NOMO-1 (cell line): Measurements from ENCODE around the gene GLT1D1.

Source experiments
- DNase-seq, 2 experiments: peaks; one replicate each; lab custom pipeline; 2025; ENCODE audit not compliant: unreplicated experiment in 2 of 2; lab: John Stamatoyannopoulos, UW

GLT1D1 gene

DNA sequence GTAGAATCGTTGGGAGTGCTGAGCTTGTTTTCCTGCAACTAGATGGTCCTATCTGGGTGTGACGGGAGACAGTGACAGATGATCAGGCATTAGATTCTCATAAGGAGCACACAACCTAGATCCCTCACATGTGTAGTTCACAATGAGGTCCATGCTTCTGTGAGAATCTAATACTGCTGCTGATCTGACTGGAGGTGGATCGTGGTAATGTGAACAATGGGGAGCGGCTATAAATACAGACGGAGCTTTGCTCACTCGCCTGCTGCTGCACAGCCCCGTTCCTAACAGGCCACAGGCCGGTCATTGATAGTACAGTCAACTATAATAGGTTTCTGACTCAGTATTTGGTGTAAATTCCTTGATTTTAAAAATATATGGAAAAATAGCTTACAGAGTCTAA lies 138.8 kb downstream of the GLT1D1 start:
- no peak for DNase-seq

- no peak for DNase-seq
Observed at GRCh38 chr12:128992550-128992949, 139.3 kb downstream of the GLT1D1 start.

DNA sequence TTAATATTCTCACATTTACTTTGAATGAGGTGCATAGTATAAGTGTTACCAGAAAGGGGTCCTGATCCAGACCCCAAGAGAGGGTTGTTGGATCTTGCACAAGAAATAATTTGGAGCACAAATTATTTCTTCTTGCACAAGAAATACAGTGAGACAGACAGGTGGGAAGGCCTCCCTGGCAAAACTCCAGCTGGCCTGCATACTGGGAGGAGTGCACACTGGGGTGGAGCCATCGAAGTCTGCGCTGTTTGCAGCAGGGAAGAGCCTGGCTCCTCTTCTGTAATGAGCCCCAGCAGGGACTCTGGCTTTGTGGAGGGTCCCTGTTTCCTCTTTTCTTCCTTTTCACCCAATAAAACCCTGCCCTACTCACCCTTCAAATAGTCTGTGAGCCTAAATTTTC lies 141.6 kb downstream of the GLT1D1 start:
- no peak for DNase-seq

- no peak for DNase-seq
Observed at GRCh38 chr12:128995619-128996018, 142.3 kb downstream of the GLT1D1 start.

DNA sequence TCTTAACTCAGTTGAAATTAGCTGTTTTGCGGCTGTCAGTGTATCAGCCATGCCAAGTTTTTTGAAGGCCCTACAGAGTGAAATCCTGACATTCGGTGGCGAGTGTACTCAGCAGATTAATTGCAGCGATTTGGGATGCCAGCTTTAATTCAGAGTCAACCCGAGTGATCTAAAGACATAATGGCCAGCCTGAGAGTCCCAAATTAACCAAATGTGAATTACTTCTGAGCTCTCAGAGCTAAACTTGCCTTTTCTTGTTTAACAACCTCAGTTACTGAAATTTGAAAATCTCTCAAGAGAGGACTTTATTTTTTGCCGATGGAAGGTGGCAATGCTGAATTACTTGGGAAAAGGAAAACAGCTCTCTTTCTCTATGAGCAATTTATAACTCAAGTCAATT lies 148.5 kb downstream of the GLT1D1 start:
- no peak for DNase-seq

DNA sequence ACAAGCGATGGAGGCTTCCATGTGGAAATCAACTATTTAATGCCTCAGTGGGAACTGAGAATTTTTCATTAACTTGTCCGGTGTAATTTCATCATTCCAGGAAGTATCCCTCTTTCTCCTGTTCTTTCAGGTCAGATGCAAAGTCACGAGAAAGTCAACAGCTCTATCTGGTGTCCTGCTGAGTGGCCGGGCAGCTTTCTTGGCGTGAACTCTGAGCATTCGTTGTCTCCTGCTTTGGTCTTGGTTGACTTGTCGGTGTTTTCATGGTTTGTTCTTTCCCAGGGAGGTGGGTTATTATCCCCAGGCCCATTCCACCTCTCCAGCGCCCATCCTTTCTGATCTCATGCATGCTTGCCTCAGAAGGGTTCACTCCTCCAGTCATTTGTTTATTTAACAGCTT lies 149.1 kb downstream of the GLT1D1 start:
- DNase-seq = no peak

DNA sequence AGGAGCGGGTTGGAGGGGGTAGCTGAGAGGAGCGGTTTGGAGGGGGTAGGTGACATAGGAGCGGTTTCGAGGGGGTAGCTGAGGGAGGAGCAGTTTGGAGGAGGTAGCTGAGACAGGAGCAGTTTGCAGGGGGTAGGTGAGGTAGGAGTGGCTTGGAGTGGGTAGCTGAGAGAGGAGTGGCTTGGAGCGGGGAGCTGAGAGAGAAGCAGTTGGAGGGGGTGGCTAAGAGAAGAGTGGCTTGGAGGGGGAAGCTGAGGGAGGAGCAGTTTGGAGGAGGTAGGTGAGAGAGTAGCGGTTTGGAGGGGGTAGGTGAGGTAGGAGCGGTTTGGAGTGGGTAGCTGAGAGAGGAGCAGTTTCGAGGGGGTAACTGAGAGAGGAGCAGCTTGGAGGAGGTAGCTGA lies 152.1 kb downstream of the GLT1D1 start:
- DNase-seq = no peak

DNA sequence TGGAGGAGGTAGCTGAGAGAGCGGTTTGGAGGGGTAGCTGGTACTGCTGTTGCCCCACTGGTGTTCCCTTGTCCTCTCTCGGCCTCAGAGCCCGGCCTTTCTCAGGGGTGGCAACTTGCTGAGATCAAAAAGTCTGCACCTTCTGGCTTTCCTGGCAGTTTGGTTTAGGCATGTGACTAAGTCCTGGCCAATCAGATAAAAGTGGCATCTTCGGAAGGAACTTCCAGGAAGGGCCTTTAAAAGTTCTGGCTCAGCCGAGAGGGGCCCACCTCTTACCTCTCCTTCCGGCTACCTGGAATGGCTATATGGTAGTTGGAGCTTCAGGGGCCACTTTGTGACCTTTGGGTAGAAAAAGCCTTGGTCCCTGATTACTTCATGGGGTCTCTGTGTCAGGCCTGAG lies 152.6 kb downstream of the GLT1D1 start:
- DNase-seq = no peak

DNA sequence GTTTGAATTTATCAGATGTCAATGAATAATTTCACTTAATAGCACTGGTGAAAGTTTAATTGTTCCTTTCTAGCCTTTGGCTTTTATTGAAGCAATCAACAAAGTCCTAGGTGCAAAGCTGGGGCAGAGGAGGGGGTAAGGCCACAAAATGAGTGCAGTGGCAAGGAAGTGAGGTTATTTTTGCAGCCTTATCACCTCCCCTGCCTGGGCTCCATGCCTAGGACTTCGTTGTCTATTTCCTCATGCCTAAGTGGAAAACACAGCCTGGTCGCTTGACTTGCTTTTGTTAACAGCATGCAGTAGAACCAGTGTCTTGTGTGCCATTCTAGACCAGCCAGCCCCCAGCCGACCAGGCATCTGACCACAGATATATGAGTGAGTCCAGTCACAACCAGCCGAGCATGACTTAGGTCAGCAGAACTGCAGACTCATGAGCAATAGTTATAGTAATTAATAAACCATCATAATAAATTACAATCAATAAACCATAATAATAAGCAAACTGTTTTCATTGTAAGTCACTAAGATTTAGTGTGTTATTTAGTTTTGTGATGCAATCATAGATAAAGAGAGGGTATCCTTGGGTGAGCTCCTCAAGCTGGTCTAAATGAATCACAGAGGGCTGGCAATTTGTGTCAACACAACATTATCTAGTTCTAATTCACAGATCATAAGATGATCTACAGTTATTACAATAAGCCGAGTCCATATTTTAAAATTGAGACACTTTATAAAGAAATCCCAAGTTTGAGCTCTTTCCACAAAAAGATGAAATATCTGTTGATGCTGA lies 156.8 kb downstream of the GLT1D1 start:
- DNase-seq = no peak

- no peak for DNase-seq
Observed at GRCh38 chr12:129016159-129016558, 162.9 kb downstream of the GLT1D1 start.

DNA sequence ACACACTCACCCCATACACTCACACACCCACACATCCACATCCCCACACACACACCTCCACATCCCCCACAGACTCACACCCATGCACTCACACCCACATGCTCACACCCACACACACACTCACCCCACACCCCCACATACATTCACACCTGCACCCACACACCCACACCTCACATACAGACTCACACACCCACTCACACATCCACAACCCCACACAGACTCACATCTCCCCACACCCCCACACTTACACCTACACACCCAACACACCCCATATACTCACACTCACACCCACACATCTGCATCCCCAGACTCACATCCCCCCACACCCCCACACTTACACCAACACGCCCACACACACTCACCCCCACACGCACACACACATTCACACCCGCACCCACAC lies 171.8 kb downstream of the GLT1D1 start:
- DNase-seq = no peak

GRCh38 chr12:129028844-129029243 lies 175.6 kb downstream of the GLT1D1 start:
- no peak for DNase-seq
